Stimulated activated CD4-positive, alpha-beta T cell treated with anti-CD3 and anti-CD28 coated beads, Interleukin-15, amount 100 ng/mL, for 24 hours (primary cell): ENCODE measurements around the gene CCDC187.
"Not testable (repeated sequence)": the region's sequence is repeated elsewhere in the genome, so short reads cannot be mapped to it uniquely, and the experiment has no call there.

Experiments used
- DNase-seq: peaks from one replicate; pipeline ENCODE4 v3.0.0-alpha.2; 2020

The CCDC187 gene

DNA sequence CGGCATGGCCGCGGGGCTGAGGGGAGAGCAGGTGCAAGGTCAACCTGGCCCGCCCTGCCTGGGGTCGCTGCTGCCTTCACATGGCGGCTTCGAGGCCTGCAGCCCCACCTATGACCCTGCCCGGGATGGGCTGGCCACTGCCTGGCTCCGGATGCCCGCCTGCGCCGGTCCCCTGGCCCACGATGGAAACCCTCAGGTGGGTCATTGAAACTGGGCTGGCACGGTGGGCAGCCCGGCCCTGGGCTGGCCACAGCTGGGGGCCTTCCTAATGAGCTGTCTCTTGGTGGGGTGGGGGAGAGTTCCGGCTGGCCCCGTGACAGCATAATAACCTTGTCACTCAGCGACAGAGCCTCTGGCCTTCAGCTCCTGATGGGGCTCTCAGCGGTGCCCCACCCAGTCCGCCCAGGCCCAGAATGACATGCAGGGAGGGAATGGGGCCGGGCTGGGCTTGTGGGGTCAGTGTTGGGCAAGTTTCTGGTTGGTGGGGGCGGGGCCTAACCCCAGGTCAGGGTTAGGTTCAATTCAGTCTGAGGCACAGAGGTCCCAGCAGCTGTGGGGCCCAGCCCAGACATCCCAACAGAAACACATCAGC, at the start of gene CCDC187:
TSS of gene CCDC187 (minus strand) at position 270 of the 592 bp plus-strand sequence. CDS start at position 6, 264 bp downstream.
- no peak for DNase-seq

DNA sequence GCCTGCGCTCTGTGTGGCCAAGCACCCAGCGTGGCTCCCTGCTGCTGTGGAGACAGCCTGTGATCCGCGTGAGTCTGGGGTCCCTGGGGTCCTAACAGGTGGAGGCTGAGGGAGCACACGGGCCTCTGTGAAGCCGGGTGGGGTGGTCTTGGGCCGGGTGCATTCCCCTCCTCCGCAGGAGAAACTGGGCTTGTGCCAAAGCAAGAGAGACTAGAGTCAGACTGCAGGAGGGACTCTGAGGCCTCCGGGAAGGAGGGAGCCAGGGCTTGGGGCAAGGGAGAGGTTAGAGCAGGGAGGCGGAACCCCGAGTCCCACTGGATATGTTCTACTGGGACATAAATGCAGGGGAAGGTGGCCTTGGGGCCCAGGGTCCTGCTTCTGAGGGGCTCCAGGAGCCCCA, 49.2 kb upstream of the CCDC187 start:
- DNase-seq: no peak

DNA sequence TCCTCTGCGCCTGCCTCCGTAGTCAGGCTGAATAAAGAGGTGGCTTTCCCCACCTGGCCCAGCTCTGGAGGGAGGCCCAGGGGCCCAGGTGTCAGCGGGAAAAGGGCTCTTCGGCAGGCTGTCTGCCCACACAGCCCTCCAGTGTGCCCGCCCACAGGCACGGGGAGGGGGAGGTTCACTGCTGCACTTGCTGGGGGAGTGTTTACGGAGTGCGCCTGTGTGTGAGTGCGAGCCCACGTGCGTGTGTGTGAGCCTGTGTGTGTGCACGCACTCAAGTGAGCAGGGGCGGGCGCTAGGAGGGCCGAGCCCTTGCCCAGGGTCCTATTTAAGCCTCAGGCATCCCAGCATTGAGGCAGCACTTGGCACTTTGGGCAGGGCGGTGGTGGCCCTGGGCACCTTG, 48.8 kb upstream of the CCDC187 start:
- DNase-seq: no peak

DNA sequence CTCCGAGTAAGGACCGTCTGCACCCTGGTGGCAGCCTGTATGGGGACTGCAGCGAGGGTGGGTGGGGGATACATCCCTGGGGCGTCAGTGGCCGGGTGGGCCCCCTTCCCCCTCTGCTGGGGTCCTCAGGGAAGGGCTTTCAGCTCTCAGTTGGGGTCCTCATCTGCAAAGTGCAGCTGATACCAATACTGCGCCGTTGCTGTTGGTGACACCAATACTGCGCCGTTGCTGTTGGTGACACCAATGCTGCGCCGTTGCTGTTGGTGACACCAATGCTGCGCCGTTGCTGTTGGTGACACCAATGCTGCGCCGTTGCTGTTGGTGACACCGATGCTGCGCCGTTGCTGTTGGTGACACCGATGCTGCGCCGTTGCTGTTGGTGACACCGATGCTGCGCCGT, 48.0 kb upstream of the CCDC187 start:
- DNase-seq: not testable (repeated sequence)

- no peak for DNase-seq
Measured at GRCh38 chr9:136351252-136351800, 47.4 kb upstream of the CCDC187 start.

DNA sequence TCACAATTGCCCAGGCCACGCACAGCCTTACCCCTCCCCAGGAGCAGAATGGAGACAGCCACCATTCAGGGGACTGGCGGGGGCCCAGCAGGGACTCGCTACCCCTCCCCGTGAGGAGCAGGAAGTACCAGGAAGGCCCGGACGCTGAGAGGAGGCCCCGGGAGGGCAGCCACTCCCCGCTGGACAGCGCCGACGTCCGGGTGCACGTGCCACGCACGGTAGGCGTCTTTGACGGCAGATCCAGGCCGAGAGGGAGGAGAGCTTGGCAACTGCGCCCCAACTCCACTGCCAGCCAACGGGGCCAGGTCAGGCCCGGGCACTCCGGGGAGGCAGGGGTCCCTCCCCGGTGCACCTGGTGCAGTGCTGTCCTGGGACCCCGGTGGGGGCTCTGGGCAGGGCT, 45.7 kb upstream of the CCDC187 start:
- DNase-seq: no peak

GRCh38 chr9:136348691-136349090, 44.8 kb upstream of the CCDC187 start:
- no peak for DNase-seq

DNA sequence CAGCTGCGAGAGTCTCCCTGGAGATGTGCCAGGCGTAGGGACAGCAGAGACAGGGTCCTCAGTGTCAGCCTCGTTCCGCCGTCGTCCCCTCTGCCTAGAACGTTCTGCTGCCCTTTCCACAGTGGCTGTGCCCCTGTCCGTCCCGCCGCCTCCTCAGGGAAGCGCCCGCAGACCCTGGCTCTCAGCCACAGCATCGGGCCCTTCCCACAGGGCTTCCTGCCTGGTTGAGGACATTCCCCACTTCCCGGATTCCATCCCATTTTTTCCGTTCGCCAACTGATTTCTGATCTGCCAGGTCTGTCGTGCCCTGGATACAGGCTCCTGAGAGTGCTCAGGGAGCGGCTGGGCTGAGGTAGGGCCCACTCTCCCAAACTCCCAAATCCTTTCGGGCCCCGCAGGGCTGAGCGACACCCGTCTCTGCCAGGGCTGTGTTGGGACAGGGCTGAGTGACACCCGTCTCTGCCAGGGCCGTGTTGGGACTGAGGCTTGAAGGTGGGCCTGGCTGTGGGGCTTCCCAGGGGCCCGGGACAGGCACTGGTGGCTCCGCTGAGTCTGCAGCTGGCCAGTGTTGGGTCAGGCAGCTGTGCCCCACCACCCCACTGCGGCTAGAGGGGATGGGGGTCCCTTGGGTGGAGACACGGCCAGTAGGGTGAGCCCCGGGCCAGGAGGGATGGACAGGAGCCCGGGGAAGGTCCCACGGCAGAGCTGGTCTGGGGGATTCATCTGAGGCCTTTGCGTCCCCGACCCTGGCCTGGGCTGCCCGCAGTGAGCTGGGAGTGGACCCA, 43.8 kb upstream of the CCDC187 start:
- DNase-seq: no peak

DNA sequence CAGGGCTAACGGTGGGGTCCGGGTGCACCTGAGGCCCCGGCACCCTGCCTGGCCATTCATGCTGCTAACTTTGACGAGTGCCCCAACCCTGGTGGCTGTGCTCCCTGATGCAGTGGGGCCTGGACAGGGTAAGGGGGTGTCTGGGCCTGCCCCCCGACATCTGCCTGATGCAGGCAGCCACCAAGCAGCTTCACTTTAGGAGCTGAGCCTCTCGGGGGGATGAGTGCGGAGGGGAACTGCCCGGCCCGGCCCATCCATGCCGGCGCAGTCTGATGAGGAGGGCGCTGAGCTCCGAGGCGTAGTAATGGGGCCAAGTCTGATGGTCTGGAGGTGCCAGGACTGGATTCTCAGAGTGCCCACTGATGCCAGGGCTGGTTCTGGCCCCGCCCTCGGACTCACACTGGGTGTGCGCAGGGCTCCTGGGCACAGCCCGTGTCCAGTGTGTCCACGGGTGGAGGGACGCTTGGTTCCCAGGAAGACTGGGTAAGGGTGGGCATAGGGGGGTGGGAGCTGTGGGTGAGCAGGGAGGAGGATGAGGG, 43.1 kb upstream of the CCDC187 start:
- DNase-seq: no peak

DNA sequence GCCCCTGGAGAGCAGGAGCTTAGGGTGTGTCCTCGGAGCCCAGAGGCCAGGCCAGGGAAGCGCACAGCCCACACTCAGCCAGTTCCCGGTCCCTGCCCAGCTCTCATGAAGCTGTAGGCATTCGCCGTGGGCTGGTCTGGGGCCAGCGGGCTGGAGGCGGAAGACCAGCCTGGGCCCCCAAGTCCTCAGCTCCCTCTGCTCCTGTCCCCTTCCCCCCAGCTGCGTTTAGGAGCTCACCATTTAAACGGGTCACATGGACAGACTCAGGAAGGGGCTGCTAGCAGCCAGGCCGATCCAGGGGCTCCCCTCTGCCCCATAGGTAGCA, 42.2 kb upstream of the CCDC187 start:
- no peak for DNase-seq

- DNase-seq: no peak
Measured at GRCh38 chr9:136345281-136346156, 41.6 kb upstream of the CCDC187 start.

DNA sequence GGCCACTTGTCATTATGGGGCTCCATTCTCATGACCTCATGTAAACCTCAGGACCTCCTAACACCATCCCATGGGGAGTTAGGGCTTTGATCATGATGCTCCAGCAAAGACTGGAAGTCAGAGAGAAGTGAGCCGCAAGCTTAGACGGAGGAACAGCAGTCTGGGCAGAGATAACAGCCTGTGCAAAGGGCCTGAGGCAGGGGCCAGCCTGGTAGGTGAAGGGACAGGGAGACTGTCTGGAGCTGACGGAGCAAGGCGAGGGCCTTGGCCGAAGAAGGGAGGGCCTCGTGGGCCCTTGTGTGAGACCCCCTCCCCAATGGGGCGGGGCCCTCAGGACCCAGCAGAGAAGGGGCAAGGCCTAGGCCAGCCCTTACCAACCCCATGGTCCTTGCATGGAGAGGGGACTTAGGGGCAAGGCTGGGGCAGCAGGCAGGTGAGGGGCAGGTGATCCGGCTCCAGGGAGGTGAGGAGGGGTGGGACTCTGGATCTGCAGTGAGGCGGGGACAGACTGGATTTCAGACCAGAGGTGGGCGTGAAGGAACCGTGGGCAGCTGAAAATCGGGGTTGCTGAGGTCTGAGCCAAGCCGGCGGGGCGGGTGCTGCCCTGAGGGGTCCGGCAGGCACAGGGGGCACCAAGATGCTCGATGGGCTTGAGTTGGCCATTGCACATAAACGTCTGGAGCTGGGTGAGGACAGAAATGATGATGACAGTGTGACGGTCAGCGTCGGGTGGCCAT, 40.8 kb upstream of the CCDC187 start:
- DNase-seq: no peak

- DNase-seq: no peak
Measured at GRCh38 chr9:136343884-136344269, 40.0 kb upstream of the CCDC187 start.

DNA sequence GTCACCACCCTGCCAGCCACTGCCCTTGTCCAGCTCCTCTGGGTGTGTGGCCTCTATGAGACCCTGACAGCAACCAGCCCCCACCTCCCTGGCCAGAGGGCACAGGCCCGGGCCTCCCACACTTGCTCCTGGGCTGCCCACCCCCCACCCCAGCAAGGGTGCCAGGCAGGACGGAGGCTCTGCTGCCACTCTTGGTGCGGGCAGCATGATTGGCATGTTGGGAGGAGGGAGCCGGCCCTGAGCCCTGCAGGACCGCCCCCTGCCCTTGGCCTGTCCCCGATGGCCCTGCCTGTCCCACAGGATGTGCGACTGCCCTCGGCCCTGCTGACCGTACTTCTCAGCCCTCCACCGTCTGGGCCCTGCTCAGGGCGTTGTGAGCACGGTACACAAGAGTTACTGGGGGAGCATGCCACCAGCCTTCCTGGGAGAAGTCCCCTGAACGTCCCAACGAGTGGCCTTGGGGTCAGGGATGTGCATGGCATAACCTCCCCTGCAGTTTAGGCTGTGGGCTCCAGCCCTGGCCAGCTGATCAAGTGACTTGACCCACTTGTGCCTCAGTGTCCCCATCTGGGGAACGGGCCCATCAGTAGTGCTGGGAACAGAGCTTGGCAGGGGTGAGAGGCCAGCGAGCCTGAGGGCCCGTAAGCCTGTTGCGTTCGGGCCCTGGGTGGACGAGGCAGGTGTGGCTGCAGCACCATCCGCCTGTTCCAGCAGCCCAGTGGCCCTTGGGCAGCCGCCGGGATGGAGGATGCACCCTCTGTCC, 39.4 kb upstream of the CCDC187 start:
- no peak for DNase-seq

GRCh38 chr9:136342181-136343120, 38.6 kb upstream of the CCDC187 start:
- DNase-seq: peak; percentile 71

DNA sequence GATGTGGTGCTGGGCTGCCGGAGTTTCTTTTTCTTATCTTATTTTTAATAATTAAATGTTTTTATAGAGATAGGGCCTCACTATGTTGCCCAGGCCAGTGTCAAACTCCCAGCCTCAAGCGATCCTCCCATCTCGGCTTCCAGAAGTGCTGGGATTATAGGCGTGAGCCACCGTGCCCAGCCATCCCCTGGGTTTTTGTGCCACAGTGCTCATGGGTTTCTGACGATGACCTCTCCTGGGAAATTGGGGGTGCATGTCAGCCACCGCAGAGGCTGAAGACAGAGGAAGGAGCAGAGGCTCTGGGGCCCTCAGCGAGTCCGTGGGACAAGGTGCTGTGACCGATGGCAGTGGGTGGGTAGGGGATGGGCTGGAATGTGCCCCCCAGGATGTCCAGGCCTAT, 37.9 kb upstream of the CCDC187 start:
- no peak for DNase-seq

DNA sequence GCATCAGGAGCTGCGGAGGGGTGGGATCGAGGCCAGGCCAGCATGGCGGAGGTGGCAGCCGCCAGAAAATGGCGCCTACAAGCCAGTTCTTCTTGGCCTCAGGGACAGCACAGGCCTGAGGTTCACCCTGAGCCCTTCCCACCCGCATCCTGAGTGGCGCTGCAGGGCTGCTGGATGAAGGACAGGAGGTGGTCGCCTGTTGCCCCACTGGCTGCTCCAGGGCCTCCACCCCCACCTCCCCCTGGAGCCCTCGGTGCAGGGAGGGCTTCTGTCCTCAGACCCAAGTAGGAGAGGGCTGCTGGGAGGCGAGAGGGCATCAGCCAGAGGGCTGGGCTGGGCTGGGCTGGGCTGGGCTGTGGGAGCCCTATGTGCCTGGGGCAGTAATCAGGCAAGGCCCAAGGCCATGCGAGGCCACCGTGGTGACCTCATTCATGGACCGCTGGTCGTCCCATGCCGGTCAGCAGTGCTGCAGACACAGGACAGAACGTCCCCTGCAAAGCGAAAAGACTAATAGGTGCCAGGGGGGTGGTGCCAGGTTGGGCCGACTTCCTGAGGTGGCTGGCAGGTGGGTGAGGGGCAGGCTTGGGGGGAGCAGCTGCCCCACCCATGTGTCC, 37.3 kb upstream of the CCDC187 start:
- DNase-seq: no peak

- DNase-seq: no peak
Measured at GRCh38 chr9:136340356-136341041, 36.6 kb upstream of the CCDC187 start.

DNA sequence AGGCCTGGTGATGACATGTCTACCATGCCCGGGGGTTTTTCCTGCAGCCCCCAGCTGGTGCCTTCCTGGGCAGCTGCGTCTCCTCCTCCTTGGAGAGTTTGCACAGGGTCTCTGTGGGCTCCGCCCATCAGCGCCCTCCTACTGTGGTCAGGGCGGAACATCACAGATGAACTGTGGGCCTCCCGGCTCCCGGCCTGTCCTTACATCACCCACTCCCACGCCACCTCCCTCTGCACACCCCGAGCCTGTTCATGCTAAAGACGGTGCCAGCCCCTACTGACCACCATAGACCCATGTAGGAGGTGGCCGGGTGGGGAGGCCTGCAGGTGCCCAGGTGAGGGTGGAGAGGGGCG, 36.0 kb upstream of the CCDC187 start:
- no peak for DNase-seq
